Activated T-cell treated with anti-CD3 and anti-CD28 coated beads for 48 hours (primary cell): Measurements from ENCODE around the gene FOXD4.
"Not testable (repeated sequence)": the region's sequence is repeated elsewhere in the genome, so short reads cannot be mapped to it uniquely, and the experiment has no call there.

Source experiments
- DNase-seq: peaks from one replicate; pipeline ENCODE4 v3.0.0-alpha.2; 2020; ENCODE audit warnings: low read depth

The FOXD4 gene

GRCh38 chr9:117995-118467, at the start of gene FOXD4:
Gene FOXD4 (minus strand): TSS chr9:118417. CDS start chr9:118119, 298 bp downstream.
- DNase-seq: not testable (repeated sequence)

- not testable (repeated sequence) for DNase-seq
Observed at GRCh38 chr9:159871-160270, 41.7 kb upstream of the FOXD4 start.

DNA sequence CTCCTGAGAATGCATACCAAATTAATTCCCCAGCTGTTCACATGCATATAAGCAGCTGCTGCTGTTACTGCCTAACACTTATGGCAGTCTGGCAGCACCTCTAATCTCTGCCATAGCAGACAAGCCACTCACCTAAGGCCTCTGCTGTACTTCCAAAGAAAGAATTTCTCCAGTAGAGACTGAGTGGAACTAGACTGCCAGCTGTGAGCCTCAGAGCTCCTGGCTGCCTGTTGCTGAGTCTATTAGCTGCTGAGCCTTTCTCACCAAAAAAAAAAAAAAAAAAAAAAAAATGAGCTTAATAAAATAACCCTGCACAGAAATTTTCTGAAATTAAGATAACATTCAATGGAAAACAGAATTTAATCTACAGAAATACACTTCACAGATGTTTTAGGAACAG, 33.0 kb upstream of the FOXD4 start:
- DNase-seq: not testable (repeated sequence)

- DNase-seq: not testable (repeated sequence)
Observed at GRCh38 chr9:139880-140279, 21.7 kb upstream of the FOXD4 start.

GRCh38 chr9:117144-117994, 848 bp downstream of the FOXD4 start:
- DNase-seq: not testable (repeated sequence)

DNA sequence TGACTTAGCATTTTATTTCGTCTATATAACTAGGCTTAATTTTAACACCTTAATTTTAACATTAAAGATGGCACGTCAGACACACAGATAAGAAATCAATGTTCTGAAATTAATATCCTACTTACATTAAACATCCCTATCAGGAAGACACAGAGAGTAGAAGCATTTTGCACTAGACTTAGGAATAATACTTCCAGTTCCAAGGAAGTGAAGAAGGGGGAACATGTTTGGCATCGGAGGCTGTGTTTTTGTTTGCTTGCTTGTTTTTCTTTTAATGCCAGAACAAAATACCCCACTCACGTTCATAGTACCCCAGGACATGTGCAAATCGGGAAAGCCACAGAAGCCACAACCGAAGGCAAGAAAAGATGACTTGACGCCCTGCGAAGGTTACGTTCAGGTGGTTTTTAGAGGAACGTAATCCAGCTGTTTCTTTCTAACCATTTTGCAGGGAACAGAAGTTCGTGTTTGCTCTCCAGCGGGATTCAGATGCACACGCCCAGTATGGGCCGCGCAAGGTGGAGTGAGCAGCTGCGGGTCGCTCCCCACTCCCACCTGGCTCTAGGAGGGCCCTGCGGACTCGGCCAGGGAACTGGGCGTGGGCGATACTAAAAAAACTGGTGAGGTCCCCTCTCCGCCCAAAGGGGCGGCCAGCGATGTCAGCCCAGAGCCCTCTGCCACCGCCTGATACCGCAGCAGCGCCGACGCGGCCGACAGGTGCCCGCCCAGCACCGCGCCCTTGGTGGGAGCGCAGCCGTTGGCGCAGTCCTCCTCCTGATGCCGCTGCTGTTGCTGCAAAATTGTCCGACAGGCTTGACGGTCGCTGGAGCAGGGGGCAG, 1.8 kb downstream of the FOXD4 start:
- DNase-seq: not testable (repeated sequence)

- DNase-seq: not testable (repeated sequence)
Observed at GRCh38 chr9:115118-115451, 3.1 kb downstream of the FOXD4 start.

GRCh38 chr9:114267-115117, 3.7 kb downstream of the FOXD4 start:
- not testable (repeated sequence) for DNase-seq

GRCh38 chr9:113468-114266, 4.5 kb downstream of the FOXD4 start:
- not testable (repeated sequence) for DNase-seq

- DNase-seq: not testable (repeated sequence)
Observed at GRCh38 chr9:112589-113467, 5.4 kb downstream of the FOXD4 start.

- not testable (repeated sequence) for DNase-seq
Observed at GRCh38 chr9:110672-111071, 7.5 kb downstream of the FOXD4 start.

GRCh38 chr9:109540-109939, 8.7 kb downstream of the FOXD4 start:
- DNase-seq: not testable (repeated sequence)

DNA sequence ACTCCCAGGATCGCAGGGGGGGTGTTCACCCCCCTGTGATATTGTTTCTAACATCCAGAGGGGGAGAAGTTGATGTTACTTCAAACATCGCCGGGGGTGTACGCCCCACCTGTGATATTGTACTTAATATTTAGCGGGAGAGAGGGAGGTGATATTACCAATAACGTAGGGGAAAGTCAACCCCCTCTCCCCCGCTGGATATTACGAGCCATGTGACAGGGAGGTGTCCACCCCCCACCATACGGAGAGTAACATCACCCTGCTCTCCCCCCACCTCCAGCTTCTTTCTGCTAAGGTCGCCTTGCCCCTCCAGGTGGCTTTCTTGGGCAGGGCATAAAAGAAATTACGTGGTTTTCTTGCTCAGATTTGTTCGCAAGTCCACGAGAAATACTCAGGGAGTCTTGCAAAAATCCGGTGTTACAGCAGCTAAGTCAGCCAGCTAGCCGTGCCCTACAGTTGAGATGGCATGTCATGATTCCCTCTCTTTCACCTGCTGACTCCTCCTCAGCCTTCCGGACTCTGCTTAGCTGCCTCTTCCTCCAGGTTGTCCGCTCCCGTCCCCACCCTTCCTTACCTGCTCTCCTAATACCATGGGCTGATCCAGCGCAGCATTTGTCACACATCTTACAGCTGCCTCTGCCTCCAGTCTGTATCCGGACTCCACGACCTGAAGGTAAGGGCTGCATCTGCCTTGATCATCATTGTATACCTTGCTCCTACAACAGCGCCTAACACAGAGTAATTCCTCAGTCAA, 9.3 kb downstream of the FOXD4 start:
- not testable (repeated sequence) for DNase-seq

DNA sequence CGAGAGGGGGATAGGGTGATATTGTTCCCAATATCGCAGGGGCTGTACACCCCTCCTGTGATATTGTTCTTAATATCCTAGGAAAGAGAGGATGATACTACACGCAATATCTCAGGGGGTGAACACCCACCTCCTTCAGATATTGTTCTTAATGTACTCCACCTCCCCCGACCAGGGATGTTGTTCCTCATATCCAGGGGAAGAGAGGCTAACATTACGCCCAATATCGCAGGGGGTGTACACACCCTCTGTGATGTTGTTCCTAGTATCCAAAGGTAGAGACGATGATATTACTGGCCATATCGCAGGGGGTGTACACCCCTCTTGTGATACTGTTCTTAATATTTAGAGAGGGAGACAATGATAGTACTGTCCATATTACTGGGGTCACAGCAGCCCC, 12.2 kb downstream of the FOXD4 start:
- DNase-seq: not testable (repeated sequence)

DNA sequence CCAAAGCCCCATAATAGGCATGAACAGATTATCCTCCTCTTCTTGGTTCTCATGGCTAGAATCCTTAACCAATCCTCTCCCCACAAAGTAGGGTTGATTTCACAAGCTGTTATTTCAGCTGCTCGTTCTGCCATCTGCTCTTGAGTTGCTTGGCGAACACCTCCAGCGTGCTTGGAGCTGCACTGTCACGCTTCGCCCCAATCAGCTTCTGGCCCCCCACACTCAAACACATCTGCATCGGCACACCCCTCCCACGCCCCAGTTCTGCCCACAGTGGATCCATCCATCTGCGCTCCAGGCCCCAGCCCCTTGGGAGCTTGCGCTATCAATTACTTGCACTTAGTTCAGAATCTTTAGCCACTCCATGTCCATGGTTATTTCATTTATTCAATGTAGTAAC, 17.8 kb downstream of the FOXD4 start:
- not testable (repeated sequence) for DNase-seq

- DNase-seq: not testable (repeated sequence)
Observed at GRCh38 chr9:99867-100266, 18.4 kb downstream of the FOXD4 start.

- DNase-seq: not testable (repeated sequence)
Observed at GRCh38 chr9:98775-99174, 19.4 kb downstream of the FOXD4 start.

DNA sequence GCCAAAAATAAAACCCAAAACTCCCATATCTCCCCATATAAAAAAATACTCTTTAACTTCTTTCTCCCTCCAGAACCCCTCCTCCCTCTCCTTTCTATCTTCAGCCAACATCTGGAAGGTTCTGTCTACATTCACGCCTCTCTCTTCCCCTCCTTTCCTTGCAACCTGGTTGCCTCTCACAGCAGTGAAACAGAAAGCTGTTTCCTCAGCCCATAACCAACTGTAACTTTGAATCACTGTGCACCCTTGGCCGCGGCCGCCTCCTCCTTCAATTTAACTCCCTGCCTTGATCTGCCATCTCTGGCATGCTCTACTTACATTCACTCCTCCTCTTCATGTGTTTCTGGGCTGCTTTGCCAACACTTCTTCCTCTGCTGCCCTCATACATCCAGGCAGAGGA, 23.2 kb downstream of the FOXD4 start:
- not testable (repeated sequence) for DNase-seq

DNA sequence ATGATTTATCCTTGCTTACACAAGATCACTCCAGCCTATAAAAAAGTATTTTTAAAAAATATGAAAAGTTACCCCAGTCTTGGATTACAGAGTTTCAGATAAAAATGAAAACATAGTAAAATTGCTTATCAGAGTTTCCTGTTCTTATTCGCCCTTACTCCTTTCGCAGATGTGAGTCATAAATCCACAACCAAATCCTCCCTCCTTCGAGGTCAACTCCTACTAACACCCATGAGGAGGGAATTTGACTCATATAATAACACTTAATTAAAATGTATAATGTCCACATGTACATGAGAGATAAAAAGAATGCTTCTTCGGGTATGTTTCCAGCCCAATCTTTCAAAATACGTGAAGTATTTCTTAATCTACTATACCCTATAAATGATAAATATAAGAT, 23.9 kb downstream of the FOXD4 start:
- not testable (repeated sequence) for DNase-seq
